Fibroblast of gingiva (primary cell): ENCODE data around the gene CD1B.
"Not testable (repeated sequence)": the region's sequence is repeated elsewhere in the genome, so short reads cannot be mapped to it uniquely, and the experiment has no call there.

ENCODE experiments used
- DNase-seq: peaks from one replicate; pipeline ENCODE4 v3.0.0-alpha.2; 2011; ENCODE audit warnings: low read depth

Gene CD1B

GRCh38 chr1:158328426-158328825 lies 2.9 kb downstream of the CD1B start:
- no peak for DNase-seq

GRCh38 chr1:158327481-158327880 lies 3.9 kb downstream of the CD1B start:
- DNase-seq, result no peak

DNA sequence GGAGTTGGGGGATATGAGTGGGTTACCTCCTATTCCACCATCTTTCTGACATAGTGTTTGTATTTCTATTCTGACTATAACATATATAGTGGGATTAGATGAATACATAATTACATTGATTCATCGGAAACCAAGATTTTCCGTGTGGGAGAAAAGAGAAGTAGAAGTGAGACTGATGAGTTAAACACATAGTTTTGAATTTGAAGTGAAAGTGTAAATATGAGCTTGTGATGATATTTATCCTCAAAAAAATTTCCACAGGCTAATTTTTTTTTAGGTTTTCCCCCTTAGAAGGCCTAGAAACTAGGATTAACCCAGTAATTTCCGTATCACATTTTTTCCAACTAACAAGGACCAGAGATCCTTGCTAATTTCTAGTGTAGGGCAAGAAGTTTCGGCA lies 6.9 kb downstream of the CD1B start:
- DNase-seq, result no peak

- no peak for DNase-seq
These were observed 7.5 kb downstream of the CD1B start for GRCh38 chr1:158323866-158324265.

- DNase-seq, result no peak
These were observed 20.3 kb downstream of the CD1B start for GRCh38 chr1:158311066-158311465.

- DNase-seq, result no peak
These were observed 20.7 kb downstream of the CD1B start for GRCh38 chr1:158310623-158311022.

DNA sequence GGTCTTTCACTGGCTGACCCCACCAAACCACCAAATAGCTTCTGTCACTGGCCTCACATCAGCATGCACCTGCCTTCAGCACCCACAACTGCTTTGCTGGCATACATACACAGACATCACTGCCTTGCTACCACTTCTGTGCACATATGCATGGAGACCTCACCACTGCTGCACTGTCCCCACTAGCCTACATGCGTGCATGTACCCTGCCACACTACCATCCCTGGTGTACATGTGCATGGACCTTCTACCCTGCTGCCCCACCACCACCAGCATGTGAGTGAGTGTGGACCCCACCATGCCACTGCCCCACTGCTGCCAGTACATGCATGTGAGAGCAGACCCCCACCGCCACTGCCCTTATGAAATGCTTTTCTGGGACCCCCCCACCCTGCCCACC lies 35.5 kb downstream of the CD1B start:
- DNase-seq, result no peak

- DNase-seq, result no peak
These were observed 40.9 kb downstream of the CD1B start for GRCh38 chr1:158290321-158290844.

- DNase-seq, result no peak
These were observed 41.5 kb downstream of the CD1B start, which contains the start of gene CD1C for GRCh38 chr1:158289811-158290210. Gene CD1C (plus strand): TSS chr1:158289923. CDS start chr1:158290065, 142 bp downstream.

GRCh38 chr1:158286941-158287346 lies 44.4 kb downstream of the CD1B start:
- DNase-seq, result no peak

- DNase-seq, result no peak
These were observed 44.8 kb downstream of the CD1B start for GRCh38 chr1:158286487-158286886.

- DNase-seq, result no peak
These were observed 45.5 kb downstream of the CD1B start for GRCh38 chr1:158285756-158286241.

- no peak for DNase-seq
These were observed 47.4 kb downstream of the CD1B start for GRCh38 chr1:158283965-158284364.

DNA sequence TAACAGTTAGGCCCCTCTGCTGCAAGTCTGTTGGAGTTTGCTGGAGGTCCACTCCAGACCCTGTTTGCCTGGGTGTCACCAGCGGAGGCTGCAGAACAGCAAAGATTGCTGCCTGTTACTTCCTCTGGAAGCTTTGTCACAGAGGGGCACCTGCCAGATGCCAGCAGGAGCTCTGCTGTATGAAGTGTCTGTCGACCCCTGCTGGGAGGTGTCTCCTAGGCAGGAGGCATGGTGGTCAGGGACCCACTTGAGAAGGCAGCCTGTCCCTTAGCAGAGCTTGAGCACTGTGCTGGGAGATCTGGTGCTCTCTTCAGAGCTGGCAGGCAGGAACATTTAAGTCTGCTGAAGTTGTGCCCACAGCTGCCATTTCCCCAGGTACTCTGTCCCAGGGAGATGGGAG lies 48.9 kb downstream of the CD1B start:
- DNase-seq, result not testable (repeated sequence)
